VCaP (cell line): ENCODE data around the gene BCL2L15.

Experiments
- H3K27ac ChIP-seq: fragments of 450-650 bp; 2 replicates; pipeline ENCODE4 v1.5.1; 2017
- TF ChIP-seq, protein P1 (sequence below): fragments of 450-650 bp; conservative IDR thresholded peaks from 2 replicates; pipeline ENCODE4 v1.5.1; 2017; ENCODE audit warnings: mild to moderate bottlenecking, moderate library complexity

BCL2L15 gene

DNA sequence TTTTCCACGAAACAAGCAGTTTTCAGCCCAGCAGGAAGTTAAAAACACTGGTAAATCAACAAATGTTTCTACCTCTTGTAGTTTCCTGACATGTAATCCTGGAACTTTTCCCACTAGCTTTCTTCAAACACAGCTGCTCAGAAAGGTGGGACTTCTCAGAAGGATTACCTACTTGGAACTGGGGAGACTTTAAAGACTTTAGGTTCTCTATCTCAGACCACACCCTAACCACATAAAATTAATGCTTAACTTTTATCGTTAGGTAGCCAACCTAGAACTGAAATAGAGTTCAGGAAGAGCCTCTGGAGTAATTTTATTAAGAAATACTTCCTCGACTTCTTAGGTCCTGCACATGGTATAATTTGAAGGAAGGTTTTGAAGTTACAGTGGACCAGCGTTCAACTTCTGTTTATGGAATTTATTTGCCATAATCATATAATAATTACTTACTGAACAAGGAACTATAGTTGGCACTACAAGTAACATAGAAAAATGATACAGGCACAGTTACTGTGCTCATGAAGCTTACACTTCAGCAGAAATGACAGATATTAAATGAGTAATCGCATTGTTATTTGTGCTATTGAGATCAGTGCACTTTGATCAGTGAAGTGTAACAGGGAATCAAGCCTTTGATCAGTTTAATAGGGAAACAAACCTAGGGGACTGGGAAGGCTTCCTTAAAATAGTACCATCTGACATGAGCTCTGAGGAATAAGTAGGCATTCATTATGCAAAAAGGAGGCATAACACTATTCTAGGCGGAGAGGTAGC, at the start of gene BCL2L15:
Gene BCL2L15, minus strand, starts transcription at position 180 of the 774 bp plus-strand sequence. CDS start 206 bp downstream, outside the sequence.
- no peak within 1 kb of the TSS for H3K27ac ChIP-seq
- TF ChIP-seq, protein P1, sequence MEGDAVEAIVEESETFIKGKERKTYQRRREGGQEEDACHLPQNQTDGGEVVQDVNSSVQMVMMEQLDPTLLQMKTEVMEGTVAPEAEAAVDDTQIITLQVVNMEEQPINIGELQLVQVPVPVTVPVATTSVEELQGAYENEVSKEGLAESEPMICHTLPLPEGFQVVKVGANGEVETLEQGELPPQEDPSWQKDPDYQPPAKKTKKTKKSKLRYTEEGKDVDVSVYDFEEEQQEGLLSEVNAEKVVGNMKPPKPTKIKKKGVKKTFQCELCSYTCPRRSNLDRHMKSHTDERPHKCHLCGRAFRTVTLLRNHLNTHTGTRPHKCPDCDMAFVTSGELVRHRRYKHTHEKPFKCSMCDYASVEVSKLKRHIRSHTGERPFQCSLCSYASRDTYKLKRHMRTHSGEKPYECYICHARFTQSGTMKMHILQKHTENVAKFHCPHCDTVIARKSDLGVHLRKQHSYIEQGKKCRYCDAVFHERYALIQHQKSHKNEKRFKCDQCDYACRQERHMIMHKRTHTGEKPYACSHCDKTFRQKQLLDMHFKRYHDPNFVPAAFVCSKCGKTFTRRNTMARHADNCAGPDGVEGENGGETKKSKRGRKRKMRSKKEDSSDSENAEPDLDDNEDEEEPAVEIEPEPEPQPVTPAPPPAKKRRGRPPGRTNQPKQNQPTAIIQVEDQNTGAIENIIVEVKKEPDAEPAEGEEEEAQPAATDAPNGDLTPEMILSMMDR = no peak

- H3K27ac ChIP-seq = no peak overlapping the region
- TF ChIP-seq, protein P1 = no peak
Observed at GRCh38 chr1:113937146-113937545, 49.8 kb upstream of the BCL2L15 start.

DNA sequence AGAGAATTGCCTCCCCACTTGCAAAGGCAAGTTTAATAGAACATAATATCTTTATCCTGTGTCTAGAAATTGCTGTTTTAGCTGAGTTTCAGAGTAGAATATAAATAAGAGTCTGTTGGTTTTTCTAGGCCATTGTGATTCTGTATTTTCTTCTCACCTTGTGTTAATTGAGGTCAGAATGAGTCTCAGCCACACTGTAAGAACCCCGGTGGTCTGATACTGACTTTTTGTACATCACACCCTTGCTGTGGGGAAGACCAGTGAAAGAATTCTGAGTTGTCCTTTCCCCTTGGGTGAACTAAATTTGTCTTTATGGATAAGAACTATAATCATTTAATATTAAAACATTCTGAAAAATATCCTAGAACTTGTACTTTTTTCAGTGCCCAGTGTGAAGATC, 48.6 kb upstream of the BCL2L15 start:
- H3K27ac ChIP-seq = no peak overlapping the region
- TF ChIP-seq, protein P1 = no peak

- TF ChIP-seq, protein P1 = no peak
- no peak overlapping the region for H3K27ac ChIP-seq
Observed at GRCh38 chr1:113935176-113935575, 47.8 kb upstream of the BCL2L15 start.

DNA sequence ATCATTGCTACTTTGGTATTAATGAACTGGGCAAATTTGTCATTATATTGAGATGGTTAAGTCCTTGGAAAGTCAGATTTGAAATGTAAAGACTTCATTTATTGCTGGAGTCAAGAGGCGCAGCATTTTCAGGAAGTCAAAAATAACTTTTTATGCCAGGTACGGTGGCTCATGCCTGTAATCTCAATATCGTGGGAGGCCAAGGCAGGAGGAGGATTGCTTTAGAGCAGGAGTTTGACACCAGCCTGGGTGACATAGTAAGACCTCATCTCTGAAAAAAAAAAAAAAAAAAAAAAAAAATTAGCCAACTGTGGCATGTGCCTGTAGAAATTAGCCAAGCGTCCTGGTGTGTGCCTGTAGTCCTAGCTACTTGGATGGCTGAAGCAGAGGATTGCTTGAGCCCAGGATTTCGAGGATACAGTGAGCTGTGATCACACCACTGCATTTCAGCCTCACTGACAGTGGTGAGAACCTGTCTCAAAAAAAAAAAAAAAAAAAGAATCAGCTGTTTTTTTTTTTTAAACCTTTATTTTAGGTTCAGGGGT, 47.2 kb upstream of the BCL2L15 start:
- no peak overlapping the region for H3K27ac ChIP-seq
- TF ChIP-seq, protein P1 = no peak

DNA sequence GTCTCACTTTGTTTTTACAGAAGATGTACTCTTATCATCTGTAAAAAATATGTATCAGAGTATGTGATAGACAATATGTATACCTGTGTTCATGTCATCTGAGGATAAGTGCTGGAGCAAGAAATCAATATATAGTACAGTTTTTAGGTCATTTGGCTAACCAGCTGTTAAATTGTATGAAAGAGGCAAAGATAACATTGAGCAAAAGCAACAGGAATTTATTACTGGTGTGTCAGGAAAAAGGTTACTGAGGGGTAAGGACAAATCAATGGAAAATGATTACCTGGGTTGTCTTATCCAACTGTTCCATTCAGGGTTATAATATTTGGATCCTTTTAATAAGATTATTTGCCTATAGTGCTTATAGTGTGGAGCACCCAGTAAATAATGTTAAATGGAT, 46.6 kb upstream of the BCL2L15 start:
- no peak overlapping the region for H3K27ac ChIP-seq
- TF ChIP-seq, protein P1 = no peak

GRCh38 chr1:113931451-113931851, 44.1 kb upstream of the BCL2L15 start:
- TF ChIP-seq, protein P1 = no peak
- H3K27ac ChIP-seq = peak overlapping the region; percentile 4; the same call in 1 of the 2 replicates
